Esophagus muscularis mucosa (tissue), 4 donors: ENCODE measurements around the gene CELF2. TPM values are rescaled to one million over a fixed set of nuclear protein-coding genes. Genes with fewer than 3 reads are reported as not detected.
A peak's percentile ranks its signal among the peaks of the same experiment; 100 is the strongest.

Experiments used
- DNase-seq: peaks from one replicate; pipeline ENCODE4 v3.0.0-alpha.2; 2017; ENCODE audit errors: extremely low spot score
- H3K27ac ChIP-seq, 4 donors: fragments of 200-600 bp; sonication (generic); replicated peaks in 1 of 4; 1 replicate in 3 of 4; 2 replicates in 1 of 4; pipeline ENCODE4 v1.5.1; 2016 to 2019; ENCODE audit warnings: mild to moderate bottlenecking in 1 of 4
- H3K27me3 ChIP-seq, 4 donors: fragments of 200-600 bp; sonication (generic); one replicate each; pipeline versions ENCODE4 v1.5.1 to v1.6.0; 2016 to 2019
- H3K36me3 ChIP-seq, 4 donors: fragments of 200-600 bp; sonication (generic); one replicate each; pipeline ENCODE4 v1.5.1; 2016 to 2019
- H3K4me1 ChIP-seq, 4 donors: fragments of 200-600 bp; sonication (generic); one replicate each; pipeline ENCODE4 v1.5.1; 2016 to 2019
- H3K4me3 ChIP-seq, 4 donors: fragments of 200-600 bp; sonication (generic); 1 replicate in 2 of 4; 2 replicates in 2 of 4; pipeline ENCODE4 v1.5.1; 2016 to 2019; ENCODE audit warnings: mild to moderate bottlenecking in 4 of 4, moderate library complexity in 1 of 4
- H3K9me3 ChIP-seq, 4 donors: fragments of 200-600 bp; sonication (generic); 1 replicate in 3 of 4; 2 replicates in 1 of 4; pipeline ENCODE4 v1.5.1; 2016 to 2019
- CTCF ChIP-seq, 3 experiments: fragments of 200-600 bp in 2 of 3; fragments of 450-650 bp in 1 of 3; sonication (generic) in 2 of 3; IDR thresholded peaks; one replicate each; pipeline ENCODE4 v1.5.1; 2017 to 2019; ENCODE audit warnings: antibody characterized with exemption in 3 of 3, mild to moderate bottlenecking in 2 of 3, moderate library complexity in 1 of 3
- EP300 ChIP-seq: sonication (generic); formaldehyde crosslinking; IDR thresholded peaks from one replicate; pipeline ENCODE4 v1.6.1; 2017; ENCODE audit warnings: antibody characterized with exemption
- POLR2A ChIP-seq: fragments of 450-650 bp; IDR thresholded peaks from one replicate; pipeline ENCODE4 v1.6.1; 2017; ENCODE audit warnings: antibody characterized with exemption, moderate library complexity, mild to moderate bottlenecking, low read depth
- POLR2AphosphoS5 ChIP-seq, 2 donors: sonication (generic); formaldehyde crosslinking; IDR thresholded peaks; one replicate each; pipeline ENCODE4 v1.6.1; 2017; ENCODE audit warnings: antibody characterized with exemption in 2 of 2
- WGBS: methylation state at CpG from one replicate; pipeline ENCODE4 v1.1.5; 2018; 5-methylcytosine and 5-hydroxymethylcytosine counted together
- intact Hi-C: fragments of 100-400 bp; cut with DNase I; formaldehyde crosslinking; loops from one replicate; pipeline ENCODE4 v1.15.1; 2023
- total RNA-seq, 4 donors: library from RNA; depleted of rRNA; stranded (reverse); fragments of >200 nt; gene quantifications; one replicate each; pipeline versions ENCODE4 v1.1.0 to v1.2.1, GENCODE V29; 2016

The CELF2 gene
- total RNA-seq, 4 donors from 2014 or later = 81.8 to 128 (median 104) TPM

GRCh38 chr10:11113156-11113555, 95.5 kb downstream of the CELF2 start:
- peaks cover 8 to 24% (median 23%) of the 10 kb centered on the region in 4 donors for H3K4me1 ChIP-seq
- H3K9me3 ChIP-seq = peaks cover 0 to 6% (median 0%) of the 10 kb centered on the region in 4 donors
- WGBS = 75% methylated on average over 4 of the region's 4 CpGs
- no peak overlapping the region for H3K4me3 ChIP-seq
- no peak overlapping the region for H3K27ac ChIP-seq
- no peaks in the 10 kb centered on the region for H3K36me3 ChIP-seq
- no peaks in the 10 kb centered on the region for H3K27me3 ChIP-seq
- no peak for DNase-seq
- intact Hi-C loops = no loop called here
- TF ChIP-seq POLR2A = no peak
- peak in 1 of 3 experiments; percentile 39 for TF ChIP-seq CTCF (IDR thresholded peaks at IDR 0.05)

- Histone ChIP-seq H3K27me3 (no peaks in the 10 kb centered on the region), H3K4me1 (peaks cover 8 to 24% (median 22%) of the 10 kb centered on the region in 4 donors), H3K4me3 (no peak overlapping the region), H3K36me3 (no peaks in the 10 kb centered on the region), H3K9me3 (peaks cover 0 to 6% (median 0%) of the 10 kb centered on the region in 4 donors), H3K27ac (no peak overlapping the region)
- intact Hi-C loops = no loop called here
- 96% methylated on average over 2 of the region's 2 CpGs for WGBS
- DNase-seq = no peak
- TF ChIP-seq POLR2A (no peak), CTCF (IDR thresholded peaks at IDR 0.05) (no peak), EP300 (no peak), POLR2AphosphoS5 (IDR thresholded peaks at IDR 0.05) (no peak)
These were observed 96.6 kb downstream of the CELF2 start for GRCh38 chr10:11114269-11114668.

DNA sequence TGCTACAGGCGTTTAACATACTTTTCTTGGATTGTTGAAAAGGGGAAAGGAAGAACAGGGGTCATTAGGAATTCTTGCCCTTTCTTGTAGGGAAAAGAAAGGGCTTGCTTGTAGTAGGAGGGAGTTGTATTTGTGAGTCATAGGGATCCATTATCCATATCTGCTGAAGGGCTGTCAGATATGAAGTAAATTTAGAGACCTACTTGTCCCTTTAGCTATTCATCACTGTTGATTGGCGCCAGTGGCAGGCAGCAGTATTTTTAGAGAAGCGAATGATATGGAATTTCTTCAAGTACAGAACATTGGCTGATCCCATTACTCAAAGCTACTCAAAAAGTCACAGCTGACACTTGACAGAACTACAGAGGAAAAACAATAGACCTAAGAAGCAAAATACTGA, 97.7 kb downstream of the CELF2 start:
- no peak for TF ChIP-seq POLR2AphosphoS5 (IDR thresholded peaks at IDR 0.05)
- no peak for TF ChIP-seq EP300
- TF ChIP-seq CTCF (IDR thresholded peaks at IDR 0.05) = no peak
- no peak for TF ChIP-seq POLR2A
- Histone ChIP-seq H3K27ac (no peak overlapping the region), H3K4me3 (no peak overlapping the region), H3K4me1 (peaks cover 8 to 22% (median 16%) of the 10 kb centered on the region in 4 donors), H3K36me3 (no peaks in the 10 kb centered on the region), H3K27me3 (no peaks in the 10 kb centered on the region), H3K9me3 (no peaks in the 10 kb centered on the region)
- no peak for DNase-seq
- intact Hi-C loops = no loop called here
- 88% methylated on average over 3 of the region's 3 CpGs for WGBS

GRCh38 chr10:11116361-11116760, 98.7 kb downstream of the CELF2 start:
- Histone ChIP-seq H3K4me1 (peaks cover 8 to 22% (median 15%) of the 10 kb centered on the region in 4 donors), H3K27me3 (no peaks in the 10 kb centered on the region), H3K27ac (no peak overlapping the region), H3K4me3 (no peak overlapping the region), H3K36me3 (no peaks in the 10 kb centered on the region), H3K9me3 (no peaks in the 10 kb centered on the region)
- DNase-seq = no peak
- TF ChIP-seq POLR2AphosphoS5 (IDR thresholded peaks at IDR 0.05) (no peak), POLR2A (no peak), EP300 (no peak), CTCF (IDR thresholded peaks at IDR 0.05) (no peak)
- intact Hi-C loops = no loop called here
- WGBS = 97% methylated on average over 4 of the region's 4 CpGs

DNA sequence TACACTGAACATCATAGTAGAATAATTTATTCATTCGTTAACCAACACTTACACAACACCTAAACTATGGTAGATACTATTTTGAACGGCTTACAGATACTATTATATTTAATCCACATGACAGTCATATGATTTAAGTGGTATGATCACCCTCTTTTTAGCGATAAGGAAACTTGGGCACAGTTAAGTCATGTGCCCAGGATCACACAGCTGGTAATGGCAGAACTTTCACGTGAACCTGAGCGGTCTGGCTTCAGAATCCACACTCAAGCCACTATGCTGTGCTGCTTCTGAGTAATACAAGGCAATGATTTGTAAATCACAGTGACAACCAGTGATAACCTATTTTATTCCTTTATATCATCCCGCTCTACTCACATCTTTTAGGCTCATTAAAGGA, 99.1 kb downstream of the CELF2 start:
- WGBS = 77% methylated on average over 6 of the region's 6 CpGs
- TF ChIP-seq CTCF (IDR thresholded peaks at IDR 0.05) (no peak), EP300 (no peak), POLR2A (no peak), POLR2AphosphoS5 (IDR thresholded peaks at IDR 0.05) (no peak)
- peaks cover 8 to 22% (median 15%) of the 10 kb centered on the region in 4 donors for H3K4me1 ChIP-seq
- DNase-seq = no peak
- no peak overlapping the region for H3K4me3 ChIP-seq
- H3K27ac ChIP-seq = no peak overlapping the region
- H3K9me3 ChIP-seq = no peaks in the 10 kb centered on the region
- H3K36me3 ChIP-seq = no peaks in the 10 kb centered on the region
- no peaks in the 10 kb centered on the region for H3K27me3 ChIP-seq
- intact Hi-C loops = no loop called here
